Heart left ventricle (tissue), 16 donors: ENCODE data around the gene SREK1. TPM values are rescaled to one million over a fixed set of nuclear protein-coding genes. Genes with fewer than 3 reads are reported as not detected.

ENCODE experiments used
- ATAC-seq, 4 donors: fragments of 200-7000 bp; cut with Tn5 transposase; one replicate each; pipeline ENCODE4 v1.9.1; 2020 to 2022; ENCODE audit warnings: moderate library complexity in 4 of 4, mild to moderate bottlenecking in 3 of 4, moderate number of reproducible peaks in 1 of 4
- DNase-seq, 5 donors: peaks; one replicate each; pipeline ENCODE4 v3.0.0-alpha.2; 2020
- H3K27ac ChIP-seq, 12 donors: fragments of 200-600 bp; sonication (generic) in 4 of 12; one replicate each; pipeline versions ENCODE4 v1.5.0 to v1.8.0; 2016 to 2022; ENCODE audit warnings: mild to moderate bottlenecking in 2 of 12
- H3K27me3 ChIP-seq, 9 donors: fragments of 200-600 bp; sonication (generic) in 2 of 9; one replicate each; pipeline versions ENCODE4 v1.5.1 to v1.8.0; 2016 to 2022; ENCODE audit warnings: mild to moderate bottlenecking in 3 of 9
- H3K36me3 ChIP-seq, 9 donors: fragments of 200-600 bp; sonication (generic) in 2 of 9; one replicate each; pipeline versions ENCODE4 v1.5.0 to v1.8.0; 2018 to 2022; ENCODE audit warnings: mild to moderate bottlenecking in 2 of 9
- H3K4me1 ChIP-seq, 12 donors: fragments of 200-600 bp; sonication (generic) in 4 of 12; one replicate each; pipeline versions ENCODE4 v1.5.0 to v1.8.0; 2016 to 2022; ENCODE audit warnings: mild to moderate bottlenecking in 3 of 12
- H3K4me3 ChIP-seq, 12 donors: fragments of 200-600 bp; sonication (generic) in 4 of 12; one replicate each; pipeline versions ENCODE4 v1.5.0 to v1.8.0; 2017 to 2022; ENCODE audit warnings: mild to moderate bottlenecking in 9 of 12, moderate library complexity in 4 of 12
- H3K9me3 ChIP-seq, 12 donors: fragments of 200-600 bp; sonication (generic) in 4 of 12; one replicate each; pipeline versions ENCODE4 v1.5.0 to v1.8.0; 2016 to 2022; ENCODE audit warnings: mild to moderate bottlenecking in 1 of 12
- POLR2A ChIP-seq, 2 donors: fragments of 450-650 bp; IDR thresholded peaks; one replicate each; pipeline ENCODE4 v1.6.1; 2017; ENCODE audit warnings: antibody characterized with exemption in 2 of 2, mild to moderate bottlenecking in 2 of 2, moderate library complexity in 2 of 2
- WGBS, 4 donors: extraction: QIAGEN DNeasy Blood & Tissue Kit in 2 of 4; methylation state at CpG; one replicate each; pipeline versions ENCODE4 v1.1.5 to v1.1.7; 2013 to 2018; 5-methylcytosine and 5-hydroxymethylcytosine counted together
- intact Hi-C, 10 donors: fragments of 100-400 bp; cut with DNase I; formaldehyde crosslinking; loops; one replicate each; pipeline versions ENCODE4 v1.11.1 to v1.14.2; 2022
- polyA plus RNA-seq, 2 donors: library from polyadenylated mRNA; stranded (reverse); fragments of 200-250 nt; gene quantifications; one replicate each; pipeline ENCODE4 v1.2.3, GENCODE V29; 2013
- total RNA-seq, 9 donors: library from RNA; depleted of rRNA in 2 of 9; stranded (reverse); fragments of >200 nt in 2 of 9; fragmentation: NEBNext Ultra II Directional in 3 of 9; extraction: Animal tissue kit (Norgen Biotek cat#: 25700) in 3 of 9; gene quantifications; one replicate each; pipeline versions ENCODE4 v1.1.0 to v1.2.4, GENCODE V29; 2016 to 2023
- TF ChIP-seq, protein P1 (sequence below), 12 donors: fragments of 200-600 bp; sonication (generic) in 4 of 12; IDR thresholded peaks; one replicate each; pipeline versions ENCODE4 v1.5.0 to v1.8.0; 2018 to 2022; ENCODE audit warnings: antibody characterized with exemption in 12 of 12, mild to moderate bottlenecking in 5 of 12
- donor health status: ischemic (EF 13 %, LVEDD 7.1; RV severe dilation, severe dysfunction).
- donor health status: healthy with polysubstance abuse.
- donor health status: DM: no; HTN: yes; CAD: no.
- donor health status: DM: no; HTN: no; CAD: no.
- donor health status: ischemic (EF 25% LVEDD 6.9; RV normal size, moderate dysfunction).
- donor health status: ischemic (EF 25% LVEDD 5.7; RV mildly dilated, moderate dysfunction).
- donor health status: healthy.
- donor health status: DM: yes; HTN: yes; CAD: no.
- donor health status: ischemic (EF 35%, LVEDD 5.7; RV mildly dilated, moderate dysfunction).
- donor health status: nonischemic (EF 11% LVEDD 7.7; RV severe dilation, severe dysfunction).
- donor health status: DM: yes; HTN: yes; CAD: no.
- donor health status: PGD.
- donor health status: ischemic (EF 29% LVEDD 5.4; RV normal size, mild dysfunction).
- donor health status: nonischemic (EF 23%, LVEDD 6.1; RV moderate dilation, normal function).

The SREK1 gene
- total and polyA plus RNA-seq, 11 donors, result 13.5 to 34.2 (median 28.0) TPM

DNA sequence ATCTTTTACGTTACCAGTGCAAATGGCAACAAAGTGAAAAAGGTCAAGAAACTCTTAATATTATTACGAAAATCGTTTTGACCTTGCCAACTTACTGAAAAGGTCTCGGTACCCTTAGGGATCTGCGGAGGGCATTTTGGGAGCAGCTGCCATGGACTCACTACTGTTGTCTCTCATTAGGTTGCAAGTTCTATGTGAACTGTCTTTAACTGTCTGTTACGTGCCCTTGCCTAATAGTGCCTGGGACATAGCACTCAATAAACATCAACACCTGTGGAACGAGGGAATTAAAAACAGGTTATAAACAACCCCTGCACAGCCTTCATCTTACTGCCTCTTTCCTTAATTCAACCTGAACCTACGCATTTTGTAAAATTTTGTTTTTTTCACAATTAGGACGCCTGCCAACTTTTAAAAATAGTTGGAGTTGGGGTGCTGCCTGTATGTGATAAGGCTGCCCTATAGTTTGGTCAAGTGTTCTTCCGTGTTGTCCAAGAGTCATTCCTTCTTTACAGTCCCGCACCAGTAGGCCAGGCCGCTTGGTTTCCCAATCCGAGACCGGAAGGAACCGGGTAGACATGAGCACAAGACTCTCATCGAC, 527 bp upstream of the SREK1 start:
- peak; percentile 9 to 58 (median 38) for ATAC-seq
- whole genome bisulfite sequencing, 4 donors, result 21 to 26% (median 25%) methylated on average over 14 to 16 of the region's 16 CpGs
- Histone ChIP-seq H3K4me1 (peaks cover 4 to 42% (median 31%) of the 10 kb centered on the region in 12 donors), H3K36me3 (no peaks in the 10 kb centered on the region), H3K4me3 (peak overlapping the region; percentile 70 to 95 (median 84)), H3K27ac (peak overlapping the region; percentile 95 to 100 (median 99)), H3K27me3 (no peaks in the 10 kb centered on the region), H3K9me3 (no peaks in the 10 kb centered on the region)
- intact Hi-C loops, result loop anchor here (1.0 to 10.0 kb wide), 8 partner anchors 216 to 401 kb away; partner anchors contain the start of gene ERBIN (in 7 of the 10)
- DNase-seq, result no peak
- TF ChIP-seq, protein P1, sequence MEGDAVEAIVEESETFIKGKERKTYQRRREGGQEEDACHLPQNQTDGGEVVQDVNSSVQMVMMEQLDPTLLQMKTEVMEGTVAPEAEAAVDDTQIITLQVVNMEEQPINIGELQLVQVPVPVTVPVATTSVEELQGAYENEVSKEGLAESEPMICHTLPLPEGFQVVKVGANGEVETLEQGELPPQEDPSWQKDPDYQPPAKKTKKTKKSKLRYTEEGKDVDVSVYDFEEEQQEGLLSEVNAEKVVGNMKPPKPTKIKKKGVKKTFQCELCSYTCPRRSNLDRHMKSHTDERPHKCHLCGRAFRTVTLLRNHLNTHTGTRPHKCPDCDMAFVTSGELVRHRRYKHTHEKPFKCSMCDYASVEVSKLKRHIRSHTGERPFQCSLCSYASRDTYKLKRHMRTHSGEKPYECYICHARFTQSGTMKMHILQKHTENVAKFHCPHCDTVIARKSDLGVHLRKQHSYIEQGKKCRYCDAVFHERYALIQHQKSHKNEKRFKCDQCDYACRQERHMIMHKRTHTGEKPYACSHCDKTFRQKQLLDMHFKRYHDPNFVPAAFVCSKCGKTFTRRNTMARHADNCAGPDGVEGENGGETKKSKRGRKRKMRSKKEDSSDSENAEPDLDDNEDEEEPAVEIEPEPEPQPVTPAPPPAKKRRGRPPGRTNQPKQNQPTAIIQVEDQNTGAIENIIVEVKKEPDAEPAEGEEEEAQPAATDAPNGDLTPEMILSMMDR (IDR thresholded peaks at IDR 0.05), result no peak
- TF ChIP-seq POLR2A (IDR thresholded peaks at IDR 0.05), result no peak

DNA sequence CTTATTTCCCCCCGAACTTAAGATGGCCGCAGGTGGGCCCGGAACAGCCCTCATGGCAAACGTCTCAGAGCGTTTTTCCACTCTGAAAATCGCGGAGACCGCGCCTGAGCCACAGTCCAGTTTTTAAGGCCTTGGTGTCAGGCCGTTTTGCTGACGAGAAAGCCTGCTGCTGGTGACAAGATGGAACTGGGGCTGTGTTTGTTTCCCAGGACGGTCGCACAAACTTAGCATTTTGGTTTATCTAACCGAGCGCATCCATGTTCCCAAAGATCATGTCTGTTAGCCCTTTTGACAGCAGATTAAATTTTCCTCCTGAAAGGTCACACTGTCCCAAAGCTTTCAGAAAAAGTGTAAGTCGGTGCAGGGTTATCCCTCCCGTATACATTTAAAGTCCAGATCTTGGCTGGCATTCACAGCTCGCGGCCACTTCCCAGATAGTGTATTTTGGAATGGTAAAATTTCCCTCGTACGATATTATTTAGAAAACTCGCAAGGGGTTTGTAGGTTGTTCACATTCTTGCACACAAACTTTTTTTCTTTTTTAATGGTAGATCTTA, 812 bp downstream of the SREK1 start:
- no peak for DNase-seq
- H3K9me3 ChIP-seq, result no peaks in the 10 kb centered on the region
- intact Hi-C loops, result loop anchor here (1.0 to 10.0 kb wide), 8 partner anchors 218 to 403 kb away; partner anchors contain the start of gene ERBIN (in 7 of the 10)

DNA sequence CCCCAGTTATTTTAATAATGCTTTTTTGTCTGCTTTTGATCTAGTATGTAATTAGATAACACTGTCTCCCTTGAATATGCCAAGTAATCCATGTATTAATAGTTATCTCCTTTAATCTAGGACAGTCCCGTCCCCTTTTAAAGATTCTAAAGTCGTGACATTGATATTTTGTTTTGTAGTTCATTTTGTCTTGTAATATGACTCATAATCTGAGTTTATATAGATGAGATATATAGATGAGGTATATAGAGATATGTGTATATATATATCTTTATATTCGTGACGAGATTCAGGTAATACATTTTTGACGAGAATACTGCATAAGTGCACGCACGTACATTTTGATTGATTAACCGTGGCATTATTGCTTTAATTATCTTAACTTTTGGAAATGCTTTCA, 1.6 kb downstream of the SREK1 start:
- Histone ChIP-seq H3K27ac (peak overlapping the region in 11 of 12 donors; percentile 95 to 100 (median 99)), H3K27me3 (no peaks in the 10 kb centered on the region), H3K4me3 (peak overlapping the region; percentile 70 to 95 (median 84)), H3K4me1 (peaks cover 4 to 52% (median 32%) of the 10 kb centered on the region in 12 donors), H3K36me3 (no peaks in the 10 kb centered on the region), H3K9me3 (no peaks in the 10 kb centered on the region)
- intact Hi-C loops, result loop anchor here in 8 of 10 donors (2.0 to 10.0 kb wide), 4 partner anchors 219 to 381 kb away; partner anchors contain the start of gene ERBIN (in 5 of the 8)
- TF ChIP-seq, protein P1 (IDR thresholded peaks at IDR 0.05), result no peak
- TF ChIP-seq POLR2A (IDR thresholded peaks at IDR 0.05), result no peak
- no peak for DNase-seq
- WGBS, 4 donors, result 21 to 26% (median 24%) methylated on average over 8 of the region's 8 CpGs
- ATAC-seq, result no peak

More for the DNA sequence above, 812 bp downstream of the SREK1 start:
- Histone ChIP-seq H3K4me3 (peak overlapping the region; percentile 70 to 95 (median 84)), H3K4me1 (peaks cover 4 to 47% (median 32%) of the 10 kb centered on the region in 12 donors), H3K36me3 (no peaks in the 10 kb centered on the region), H3K27ac (peak overlapping the region; percentile 95 to 100 (median 99)), H3K27me3 (no peaks in the 10 kb centered on the region)
- 0 to 1% (median 0%) methylated on average over 21 to 22 of the region's 22 CpGs for WGBS, 4 donors
- TF ChIP-seq, protein P1 (IDR thresholded peaks at IDR 0.05), result no peak
- no peak for TF ChIP-seq POLR2A (IDR thresholded peaks at IDR 0.05)
- peak; percentile 63 to 74 (median 68) for ATAC-seq

DNA sequence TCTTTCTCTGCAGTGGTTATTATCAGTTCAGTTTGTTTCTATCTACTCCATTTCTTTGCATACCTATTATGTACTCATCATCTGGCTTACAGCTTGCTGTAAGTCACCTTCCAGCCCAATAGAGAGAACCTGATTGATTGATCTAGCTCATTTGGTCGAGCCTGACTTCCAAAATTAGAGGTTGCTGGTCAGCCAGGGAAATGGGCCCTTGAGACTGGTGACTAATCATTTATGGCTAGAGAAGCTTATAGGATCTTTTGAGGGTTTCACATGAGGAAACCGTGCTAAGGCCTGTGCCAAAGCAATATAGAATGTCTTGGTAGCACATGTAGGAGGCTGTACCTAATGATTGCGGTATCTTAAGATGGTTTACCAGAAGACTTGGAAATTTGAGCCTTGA, 5.8 kb downstream of the SREK1 start:
- TF ChIP-seq, protein P1 (IDR thresholded peaks at IDR 0.05), result no peak
- TF ChIP-seq POLR2A (IDR thresholded peaks at IDR 0.05), result no peak
- Histone ChIP-seq H3K36me3 (peaks cover 0 to 12% (median 0%) of the 10 kb centered on the region in 9 donors), H3K27me3 (no peaks in the 10 kb centered on the region), H3K9me3 (no peaks in the 10 kb centered on the region), H3K4me1 (peaks cover 4 to 72% (median 34%) of the 10 kb centered on the region in 12 donors), H3K27ac (no peak overlapping the region), H3K4me3 (no peak overlapping the region)
- intact Hi-C loops, result loop anchor here in 3 of 10 donors (10.0 kb wide), 2 partner anchors 225 to 385 kb away; partner anchors contain the start of gene ERBIN (in 2 of the 3)
- no peak for DNase-seq
- WGBS, 4 donors, result 89 to 95% (median 91%) methylated on average over 3 of the region's 3 CpGs
- ATAC-seq, result no peak
